AG09319 (cell line): Measurements from ENCODE around the gene FUNDC1.

ENCODE experiments used
- DNase-seq: peaks from one replicate; pipeline ENCODE4 v3.0.0-alpha.2; 2010; ENCODE audit warnings: low read depth; ENCODE audit errors: extremely low read depth
- TF ChIP-seq, protein P1 (sequence below): IDR thresholded peaks from 2 replicates; pipeline ENCODE4 v1.5.1; 2011; ENCODE audit warnings: low read depth, mild to moderate bottlenecking, inconsistent platforms, low read length, moderate library complexity

Gene FUNDC1

DNA sequence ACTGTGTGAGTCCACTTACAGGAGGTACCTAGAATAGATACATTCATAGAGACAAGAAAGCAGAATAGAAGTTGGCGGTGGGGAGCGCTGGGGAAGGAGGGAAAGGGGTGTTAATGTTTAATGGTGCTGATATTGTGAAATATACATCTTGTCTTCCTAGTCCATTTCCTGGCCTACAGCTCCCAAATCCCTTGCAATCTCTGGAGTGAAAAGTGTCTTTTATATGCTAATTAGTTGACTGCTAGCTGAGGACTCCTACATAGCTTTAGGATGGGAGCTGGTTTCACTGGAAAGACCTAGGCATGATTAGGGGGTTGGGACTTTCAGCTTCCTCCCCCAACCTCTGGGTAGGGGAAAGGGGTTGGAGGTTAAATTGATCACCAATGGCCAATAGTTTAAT, 36.0 kb downstream of the FUNDC1 start:
- no peak for DNase-seq
- TF ChIP-seq, protein P1, sequence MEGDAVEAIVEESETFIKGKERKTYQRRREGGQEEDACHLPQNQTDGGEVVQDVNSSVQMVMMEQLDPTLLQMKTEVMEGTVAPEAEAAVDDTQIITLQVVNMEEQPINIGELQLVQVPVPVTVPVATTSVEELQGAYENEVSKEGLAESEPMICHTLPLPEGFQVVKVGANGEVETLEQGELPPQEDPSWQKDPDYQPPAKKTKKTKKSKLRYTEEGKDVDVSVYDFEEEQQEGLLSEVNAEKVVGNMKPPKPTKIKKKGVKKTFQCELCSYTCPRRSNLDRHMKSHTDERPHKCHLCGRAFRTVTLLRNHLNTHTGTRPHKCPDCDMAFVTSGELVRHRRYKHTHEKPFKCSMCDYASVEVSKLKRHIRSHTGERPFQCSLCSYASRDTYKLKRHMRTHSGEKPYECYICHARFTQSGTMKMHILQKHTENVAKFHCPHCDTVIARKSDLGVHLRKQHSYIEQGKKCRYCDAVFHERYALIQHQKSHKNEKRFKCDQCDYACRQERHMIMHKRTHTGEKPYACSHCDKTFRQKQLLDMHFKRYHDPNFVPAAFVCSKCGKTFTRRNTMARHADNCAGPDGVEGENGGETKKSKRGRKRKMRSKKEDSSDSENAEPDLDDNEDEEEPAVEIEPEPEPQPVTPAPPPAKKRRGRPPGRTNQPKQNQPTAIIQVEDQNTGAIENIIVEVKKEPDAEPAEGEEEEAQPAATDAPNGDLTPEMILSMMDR: no peak

DNA sequence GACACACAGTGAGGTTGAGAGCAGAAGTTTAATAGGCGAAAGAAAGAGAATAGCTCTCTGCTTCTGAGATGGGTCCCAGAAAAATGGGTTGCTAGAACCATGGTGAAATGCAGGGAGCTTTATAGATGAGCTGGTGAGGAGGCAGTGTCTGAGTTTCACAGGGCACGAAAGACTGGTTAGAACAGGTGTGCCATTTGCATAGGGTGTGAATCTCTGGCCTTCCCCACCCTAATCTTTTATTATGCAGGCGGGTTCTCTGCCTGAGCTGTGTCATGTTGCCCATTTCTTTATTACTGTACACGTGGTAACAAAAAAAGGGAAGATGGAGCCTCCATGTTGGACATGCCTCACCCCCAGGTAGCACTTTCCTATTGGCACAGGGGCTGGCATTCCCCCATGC, 39.1 kb downstream of the FUNDC1 start:
- TF ChIP-seq, protein P1: no peak
- DNase-seq: no peak

DNA sequence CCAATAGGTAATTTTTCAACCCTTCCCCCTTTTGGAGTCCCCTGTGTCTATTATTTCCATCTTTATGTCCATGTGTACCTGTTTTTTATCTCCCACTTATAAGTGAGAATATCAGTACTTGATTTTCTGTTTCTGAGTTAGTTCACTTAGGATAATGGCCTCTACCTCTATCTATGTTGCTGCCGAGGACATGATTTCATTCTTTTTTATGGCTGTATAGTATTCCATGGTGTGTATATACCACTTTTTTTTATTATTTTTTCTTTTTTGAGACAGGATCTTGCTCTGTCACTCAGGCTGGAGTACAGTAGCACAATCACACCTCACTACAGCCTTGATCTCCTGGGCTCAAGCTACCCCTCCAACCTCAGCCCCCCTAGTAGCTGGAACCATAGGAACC, 47.6 kb downstream of the FUNDC1 start:
- no peak for DNase-seq
- TF ChIP-seq, protein P1: no peak

- DNase-seq: no peak
- TF ChIP-seq, protein P1: no peak
Measured at GRCh38 chrX:44494357-44494756, 48.3 kb downstream of the FUNDC1 start.

GRCh38 chrX:44489515-44489914, 53.1 kb downstream of the FUNDC1 start:
- TF ChIP-seq, protein P1: no peak
- DNase-seq: no peak

DNA sequence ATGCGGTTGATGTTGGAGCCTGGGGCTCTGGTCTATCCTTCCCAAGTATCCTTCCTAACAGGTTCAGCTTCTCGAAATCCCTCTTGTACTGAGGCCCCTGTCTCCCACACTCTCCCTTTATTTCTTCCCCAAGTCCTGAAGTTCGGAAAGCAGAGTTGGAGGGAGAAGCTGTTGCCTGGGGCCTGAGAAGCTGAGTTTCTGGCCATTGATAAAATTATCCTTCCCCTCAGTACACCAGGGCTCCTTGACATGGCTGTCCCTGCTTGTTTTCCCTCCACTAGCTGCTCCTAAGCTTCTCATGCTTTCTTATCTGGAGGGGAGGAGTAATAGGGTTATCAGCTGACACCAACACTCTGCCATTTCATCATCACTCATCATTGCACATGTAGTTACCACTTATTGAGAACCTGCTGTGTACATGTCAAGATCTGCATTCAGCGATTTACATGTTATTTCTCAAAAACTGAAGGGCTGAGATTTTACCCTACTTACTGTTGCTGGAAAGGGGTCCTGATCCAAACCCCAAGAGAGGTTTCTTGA, 58.0 kb downstream of the FUNDC1 start:
- TF ChIP-seq, protein P1: no peak
- no peak for DNase-seq

- no peak for DNase-seq
- TF ChIP-seq, protein P1: no peak
Measured at GRCh38 chrX:44483965-44484606, 58.6 kb downstream of the FUNDC1 start.
